A549 treated with Hydrocortisone at 1 μM for 4 hours (cell line): Measurements from ENCODE around the gene ZNF628. TPM values are rescaled to one million over a fixed set of nuclear protein-coding genes. Genes with fewer than 3 reads are reported as not detected.

ENCODE experiments used
- total RNA-seq: library from RNA; stranded (reverse); fragments of 200-300 nt; extraction: Qiagen RNA extraction; gene quantifications from 5 replicates; pipeline ENCODE4 v1.2.3, GENCODE V29; 2022

The ZNF628 gene
- total RNA-seq = 5.2 to 9.1 TPM (median 6.3 TPM) in 5 replicates

DNA sequence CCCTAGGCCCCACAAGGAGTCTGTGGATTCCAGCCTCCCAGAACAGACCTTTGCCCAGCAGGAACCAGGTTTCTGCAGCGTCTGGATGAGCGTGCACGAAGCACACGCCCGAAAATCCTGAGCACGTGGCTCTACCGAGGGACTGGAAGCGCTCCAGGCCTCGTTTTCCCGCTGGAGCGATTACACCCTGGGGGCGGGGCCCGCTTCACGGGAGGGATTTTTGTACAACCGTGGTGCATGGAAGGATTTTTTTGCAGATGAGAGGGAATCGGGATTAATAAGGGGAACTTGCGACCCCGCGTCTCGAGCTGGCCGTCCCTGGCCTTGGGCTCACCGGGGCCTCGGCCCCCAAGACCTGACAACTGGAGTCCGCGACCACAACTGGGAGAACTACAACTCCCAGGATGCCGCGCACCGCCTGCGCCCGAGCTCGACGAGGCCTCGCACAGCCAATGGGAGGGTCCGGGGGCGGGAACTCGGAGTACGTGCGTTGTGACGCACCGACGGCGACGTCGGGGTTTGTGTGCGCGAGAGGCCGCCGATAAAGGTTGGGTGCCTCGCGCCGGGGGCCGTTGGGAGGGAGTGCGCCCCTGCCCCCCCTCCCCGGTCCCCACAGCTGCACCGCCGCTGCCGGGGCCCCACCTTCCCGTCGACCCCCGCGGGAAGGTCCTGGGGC, at the start of gene ZNF628:
Gene ZNF628, plus strand, starts transcription at position 518 of the 676 bp plus-strand sequence. CDS start 3,294 bp downstream, outside the sequence.

DNA sequence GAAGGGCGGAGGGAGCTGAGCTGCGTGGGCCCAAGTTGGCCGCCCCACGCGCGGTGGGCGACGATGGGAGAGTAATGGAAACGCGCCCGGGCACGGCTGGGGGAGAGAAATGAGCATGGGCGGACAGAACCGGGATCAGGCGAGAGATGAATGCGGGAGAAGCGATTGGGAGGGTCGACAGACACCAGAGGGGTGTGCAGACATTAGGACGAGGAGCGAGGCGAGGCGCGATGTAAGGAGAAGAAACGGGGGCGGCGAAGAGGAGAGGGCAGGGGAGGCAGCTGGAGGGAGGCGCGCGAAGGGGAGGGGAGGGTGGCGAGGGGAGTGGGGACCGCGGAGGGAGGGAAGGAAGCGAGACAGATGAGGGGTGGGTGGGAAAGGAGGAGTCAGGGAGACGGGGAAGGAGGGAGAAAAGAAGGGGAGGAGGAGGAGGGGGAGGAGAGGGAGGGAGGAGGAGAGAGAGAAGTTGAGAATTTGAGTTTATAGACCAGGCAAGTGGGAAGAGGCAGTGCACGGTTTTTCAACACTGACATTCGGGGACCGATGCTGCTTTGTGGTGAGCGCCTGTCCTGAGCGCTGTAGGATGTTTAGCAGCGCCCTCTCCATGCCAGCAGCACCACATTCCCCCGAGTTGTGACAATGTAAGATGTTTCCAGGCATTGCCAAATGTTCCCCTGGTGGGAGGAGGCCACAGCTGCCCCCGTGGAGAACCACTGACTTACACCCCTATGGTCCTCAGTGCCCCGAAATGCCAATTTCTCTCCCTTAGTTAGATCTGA, 33.2 kb upstream of the ZNF628 start, which contains the start of gene SHISA7:
Gene SHISA7, minus strand, starts transcription at position 256 of the 779 bp plus-strand sequence. CDS start 437 bp downstream, outside the sequence.

DNA sequence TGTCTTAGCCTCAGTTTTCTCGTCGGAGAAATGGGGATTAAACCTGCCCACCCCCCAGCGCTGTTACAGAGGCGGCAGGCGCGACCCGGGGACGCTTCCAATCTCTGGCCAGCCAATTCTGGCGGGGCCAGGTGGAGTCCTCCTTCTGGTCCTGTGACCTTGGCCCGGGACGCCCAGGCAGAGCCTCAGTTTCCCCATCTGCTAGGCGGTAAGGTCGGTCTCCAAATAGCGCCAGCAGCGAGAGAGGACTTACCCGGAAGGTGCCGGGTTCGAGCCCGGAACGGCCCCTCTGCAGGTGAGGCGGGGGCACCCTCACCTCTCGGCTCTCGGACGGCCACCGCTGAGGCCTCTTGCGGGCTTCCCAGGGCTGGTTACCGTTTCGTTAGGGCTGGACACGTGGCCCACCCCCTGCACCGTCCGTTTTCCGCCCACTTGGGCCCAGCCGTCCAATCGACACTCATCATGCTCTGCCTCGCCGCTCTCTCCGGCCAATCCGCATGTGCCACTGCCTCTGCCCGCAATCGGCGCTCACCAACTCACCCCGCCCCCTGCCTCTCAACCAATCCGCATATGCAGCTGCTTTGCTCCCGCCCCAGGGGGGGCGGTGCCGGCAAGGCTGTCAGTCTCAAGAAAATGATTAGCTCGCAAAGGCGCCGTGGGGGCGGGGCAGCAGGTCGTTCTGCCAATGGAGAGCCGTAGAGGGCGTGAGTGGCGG, 15.0 kb upstream of the ZNF628 start, which contains the start of gene ISOC2:
Gene ISOC2, minus strand, starts transcription at position 384 of the 715 bp plus-strand sequence. CDS start 5,156 bp downstream, outside the sequence.

DNA sequence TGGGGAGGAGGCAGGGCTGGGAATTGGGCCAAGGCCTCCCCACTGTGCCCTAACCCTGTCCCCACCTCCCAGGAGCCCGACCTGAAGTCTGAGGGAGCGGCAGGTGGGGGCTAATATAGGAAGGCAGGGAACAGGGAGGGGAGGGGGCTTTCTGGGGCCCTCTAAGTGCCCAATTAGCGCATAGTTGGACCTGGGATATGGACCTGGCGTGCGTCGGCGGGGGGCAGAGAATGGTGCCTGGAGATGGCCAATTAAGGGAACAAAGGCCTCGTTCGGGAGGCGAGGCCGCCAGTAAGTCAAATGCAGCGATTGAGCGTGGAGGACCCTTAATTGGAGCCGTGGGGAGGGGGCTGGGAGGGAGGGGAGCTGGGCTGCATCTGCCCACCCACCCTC, 11.8 kb upstream of the ZNF628 start, which contains the start of gene C19orf85:
Gene C19orf85, minus strand, starts transcription at position 90 of the 393 bp plus-strand sequence. CDS start 197 bp downstream, outside the sequence.

DNA sequence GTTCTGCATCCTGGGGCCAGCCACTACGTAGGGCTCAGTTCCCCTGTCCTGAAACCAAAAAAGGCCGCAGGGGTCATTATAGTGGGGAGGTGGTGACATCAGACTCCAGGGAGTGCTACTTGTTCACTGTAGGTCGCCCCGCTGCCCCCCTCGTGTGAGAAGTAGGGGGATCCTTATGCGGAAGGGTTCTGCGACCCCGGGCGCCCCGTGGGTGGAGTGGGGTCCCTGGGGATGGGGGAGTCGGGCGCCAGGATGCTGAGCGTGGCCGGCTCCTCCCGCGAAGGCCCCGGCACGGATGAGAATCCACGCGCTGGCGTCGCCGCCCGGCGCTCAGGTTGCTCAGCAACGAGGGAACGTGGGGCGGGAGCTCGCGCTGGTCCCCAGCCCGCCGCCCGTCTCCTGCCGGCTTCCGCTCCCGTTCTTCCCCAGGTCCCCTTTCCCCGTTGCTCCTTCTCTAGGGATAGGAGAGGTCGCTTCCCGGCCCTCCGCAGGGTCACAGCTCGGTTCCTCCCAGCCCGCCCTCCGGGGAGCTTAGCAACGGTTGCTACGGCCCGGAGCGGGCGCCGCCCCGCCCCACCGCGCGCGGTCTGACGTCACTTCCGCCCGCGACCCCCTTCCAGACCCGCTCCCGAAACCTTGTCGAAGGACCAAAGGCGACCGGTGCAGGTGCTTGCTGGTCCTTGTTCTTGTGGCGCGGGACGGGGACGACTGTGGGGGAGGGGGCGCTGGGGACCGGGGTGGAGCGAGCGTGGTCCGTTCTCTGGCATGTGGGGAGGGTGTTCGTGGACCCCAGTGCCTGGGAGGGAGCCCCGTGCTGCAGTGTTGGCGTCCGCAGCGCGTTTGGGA, 8.4 kb downstream of the ZNF628 start, which contains the start of gene NAT14:
Gene NAT14, plus strand, starts transcription at position 596 of the 846 bp plus-strand sequence. CDS start 521 bp downstream, outside the sequence.

DNA sequence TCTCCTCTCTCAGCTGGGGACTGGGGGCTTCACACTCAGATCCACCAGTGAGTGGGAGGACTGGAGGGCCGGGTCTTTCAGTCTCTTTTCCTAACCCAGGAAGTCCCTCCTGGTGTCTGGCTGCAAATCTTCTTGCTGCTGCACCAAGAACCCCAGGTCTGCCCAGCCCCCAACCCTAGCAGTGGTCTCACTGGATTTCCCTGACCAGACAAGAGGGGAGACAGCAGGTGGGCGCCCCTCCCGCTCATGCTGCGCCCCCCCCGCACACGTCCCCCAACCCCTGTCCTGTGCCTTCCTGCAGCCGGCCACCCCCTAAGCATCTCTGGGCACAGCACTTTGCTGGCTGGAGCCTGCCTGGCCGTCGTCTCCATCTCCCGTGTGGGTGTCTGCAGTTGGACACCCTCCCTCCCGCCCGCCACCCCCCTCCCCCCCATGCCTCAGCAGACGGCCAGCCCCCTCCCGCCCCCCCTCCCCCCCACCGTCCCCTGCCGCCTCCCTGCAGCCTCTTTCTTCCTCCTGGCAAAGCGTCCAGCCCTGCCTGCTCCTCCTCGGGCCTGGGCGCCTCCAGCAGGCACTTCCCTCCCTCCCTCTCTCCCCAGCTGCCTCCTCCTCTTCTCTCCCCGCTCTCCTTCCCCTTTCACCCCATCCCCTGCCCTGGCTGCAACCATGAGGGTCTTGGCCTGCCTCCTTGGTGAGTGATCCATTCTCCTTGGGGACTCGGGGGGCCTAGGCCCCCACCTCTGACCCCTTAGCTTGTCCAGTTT, 11.7 kb downstream of the ZNF628 start, which contains the start of gene SSC5D:
Gene SSC5D, plus strand, starts transcription at position 513 of the 764 bp plus-strand sequence. Its CDS starts 154 bp downstream, at position 667.

Other genes with a start within 250 kb of the ZNF628 start
- 2.7 to 4.2 TPM (median 3.9 TPM) in 5 replicates for gene TMEM86B, start 247.9 kb upstream of the ZNF628 start, total RNA-seq
- 93.5 to 110 TPM (median 107 TPM) in 5 replicates for gene PPP6R1, start 217.6 kb upstream of the ZNF628 start, total RNA-seq
- gene HSPBP1, start 196.5 kb upstream of the ZNF628 start, total RNA-seq = 118 to 141 TPM (median 133 TPM) in 5 replicates
- 2.4 to 3.6 TPM (median 3.1 TPM) in 5 replicates for gene BRSK1, start 192.6 kb upstream of the ZNF628 start, total RNA-seq
- 0.20 TPM in 1 of 5 replicates, not detected in the others for gene TMEM150B, start 151.3 kb upstream of the ZNF628 start, total RNA-seq
- 4.5 to 6.4 TPM (median 5.2 TPM) in 5 replicates for gene KMT5C, start 136.7 kb upstream of the ZNF628 start, total RNA-seq
- 0.56 to 0.99 TPM (median 0.66 TPM) in 5 replicates for gene COX6B2, start 121.9 kb upstream of the ZNF628 start, total RNA-seq
- 0.06 to 0.20 TPM (median 0.10 TPM) in 5 replicates for gene GARIN5B, start 113.4 kb upstream of the ZNF628 start, total RNA-seq
- 11.8 to 15.1 TPM (median 12.3 TPM) in 5 replicates for gene IL11, start 106.2 kb upstream of the ZNF628 start, total RNA-seq
- 1.1 to 2.0 TPM (median 1.4 TPM) in 5 replicates for gene TMEM190, start 99.8 kb upstream of the ZNF628 start, total RNA-seq
- 1.4 to 10.5 TPM (median 8.0 TPM) in 5 replicates for gene TMEM238, start 92.3 kb upstream of the ZNF628 start, total RNA-seq
- gene RPL28, start 90.7 kb upstream of the ZNF628 start, total RNA-seq = 2,211 to 2,788 TPM (median 2,598 TPM) in 5 replicates
- gene UBE2S, start 68.8 kb upstream of the ZNF628 start, total RNA-seq = 244 to 439 TPM (median 386 TPM) in 5 replicates
- not detected in 5 replicates for gene SHISA7, start 33.3 kb upstream of the ZNF628 start, total RNA-seq
- gene ISOC2, start 15.0 kb upstream of the ZNF628 start, total RNA-seq = 50.1 to 63.3 TPM (median 58.1 TPM) in 5 replicates
- not detected in 5 replicates for gene C19orf85, start 11.9 kb upstream of the ZNF628 start, total RNA-seq
- gene NAT14, start 8.6 kb downstream of the ZNF628 start, total RNA-seq = 31.4 to 58.8 TPM (median 53.6 TPM) in 5 replicates
- gene SSC5D, start 11.8 kb downstream of the ZNF628 start, total RNA-seq = 0.34 to 1.2 TPM (median 0.77 TPM) in 5 replicates
- 1.6 to 2.3 TPM (median 2.1 TPM) in 5 replicates for gene SBK2, start 60.5 kb downstream of the ZNF628 start, total RNA-seq
- gene SBK3, start 68.9 kb downstream of the ZNF628 start, total RNA-seq = 1.5 to 2.4 TPM (median 1.7 TPM) in 5 replicates
- 19.9 to 35.0 TPM (median 29.6 TPM) in 5 replicates for gene ZNF579, start 104.2 kb downstream of the ZNF628 start, total RNA-seq
- gene FIZ1, start 122.9 kb downstream of the ZNF628 start, total RNA-seq = 18.6 to 24.5 TPM (median 24.2 TPM) in 5 replicates
- gene ZNF524, start 123.7 kb downstream of the ZNF628 start, total RNA-seq = 11.2 to 18.9 TPM (median 16.4 TPM) in 5 replicates
- 7.2 to 12.0 TPM (median 10.9 TPM) in 5 replicates for gene ZNF865, start 129.0 kb downstream of the ZNF628 start, total RNA-seq
- gene ZNF784, start 147.9 kb downstream of the ZNF628 start, total RNA-seq = 4.6 to 6.1 TPM (median 5.4 TPM) in 5 replicates
- gene ZNF580, start 164.4 kb downstream of the ZNF628 start, total RNA-seq = 26.3 to 52.7 TPM (median 47.0 TPM) in 5 replicates
- gene ZNF581, start 167.0 kb downstream of the ZNF628 start, total RNA-seq = 36.1 to 50.8 TPM (median 48.2 TPM) in 5 replicates
- 16.8 to 19.4 TPM (median 17.5 TPM) in 5 replicates for gene CCDC106, start 171.6 kb downstream of the ZNF628 start, total RNA-seq
- 262 to 324 TPM (median 284 TPM) in 5 replicates for gene U2AF2, start 178.4 kb downstream of the ZNF628 start, total RNA-seq
- gene EPN1, start 198.6 kb downstream of the ZNF628 start, total RNA-seq = 145 to 205 TPM (median 194 TPM) in 5 replicates